ENCODE measurements around the gene PRKN. TPM values are rescaled to one million over a fixed set of nuclear protein-coding genes. Genes with fewer than 3 reads are reported as not detected.

PRKN gene
- total RNA-seq, 1 experiment from 2014 or later, result 0.46 TPM

DNA sequence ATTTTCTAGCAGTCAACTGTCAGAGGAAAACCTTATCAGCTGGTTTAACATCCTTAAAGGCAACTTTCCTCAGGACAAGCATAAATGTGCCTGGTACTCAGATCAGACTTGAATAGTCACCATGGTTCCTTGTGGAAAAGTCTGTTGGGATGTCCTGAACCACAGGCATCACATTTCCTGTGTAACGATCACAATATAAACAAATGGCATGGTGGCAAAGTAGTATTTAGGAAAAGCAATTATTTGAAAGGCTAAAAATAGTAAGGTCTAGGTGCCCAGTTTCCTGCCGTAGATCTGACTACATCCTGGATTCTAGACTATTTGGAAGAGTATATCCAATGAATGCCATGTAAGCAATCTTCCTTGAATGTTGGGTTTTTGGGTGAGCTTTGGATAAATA, 1181.8 kb downstream of the PRKN start:
- TF ChIP-seq TCF7L2 (IDR thresholded peaks at IDR 0.05; ENCODE audit: low read depth, low read length), result no peak
- TF ChIP-seq, protein P1, sequence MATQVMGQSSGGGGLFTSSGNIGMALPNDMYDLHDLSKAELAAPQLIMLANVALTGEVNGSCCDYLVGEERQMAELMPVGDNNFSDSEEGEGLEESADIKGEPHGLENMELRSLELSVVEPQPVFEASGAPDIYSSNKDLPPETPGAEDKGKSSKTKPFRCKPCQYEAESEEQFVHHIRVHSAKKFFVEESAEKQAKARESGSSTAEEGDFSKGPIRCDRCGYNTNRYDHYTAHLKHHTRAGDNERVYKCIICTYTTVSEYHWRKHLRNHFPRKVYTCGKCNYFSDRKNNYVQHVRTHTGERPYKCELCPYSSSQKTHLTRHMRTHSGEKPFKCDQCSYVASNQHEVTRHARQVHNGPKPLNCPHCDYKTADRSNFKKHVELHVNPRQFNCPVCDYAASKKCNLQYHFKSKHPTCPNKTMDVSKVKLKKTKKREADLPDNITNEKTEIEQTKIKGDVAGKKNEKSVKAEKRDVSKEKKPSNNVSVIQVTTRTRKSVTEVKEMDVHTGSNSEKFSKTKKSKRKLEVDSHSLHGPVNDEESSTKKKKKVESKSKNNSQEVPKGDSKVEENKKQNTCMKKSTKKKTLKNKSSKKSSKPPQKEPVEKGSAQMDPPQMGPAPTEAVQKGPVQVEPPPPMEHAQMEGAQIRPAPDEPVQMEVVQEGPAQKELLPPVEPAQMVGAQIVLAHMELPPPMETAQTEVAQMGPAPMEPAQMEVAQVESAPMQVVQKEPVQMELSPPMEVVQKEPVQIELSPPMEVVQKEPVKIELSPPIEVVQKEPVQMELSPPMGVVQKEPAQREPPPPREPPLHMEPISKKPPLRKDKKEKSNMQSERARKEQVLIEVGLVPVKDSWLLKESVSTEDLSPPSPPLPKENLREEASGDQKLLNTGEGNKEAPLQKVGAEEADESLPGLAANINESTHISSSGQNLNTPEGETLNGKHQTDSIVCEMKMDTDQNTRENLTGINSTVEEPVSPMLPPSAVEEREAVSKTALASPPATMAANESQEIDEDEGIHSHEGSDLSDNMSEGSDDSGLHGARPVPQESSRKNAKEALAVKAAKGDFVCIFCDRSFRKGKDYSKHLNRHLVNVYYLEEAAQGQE (IDR thresholded peaks at IDR 0.05; ENCODE audit: insufficient read depth in 1 of 2, low read depth in 2 of 2, low read length in 1 of 2), result no peak
- TF ChIP-seq POLR2AphosphoS5 (IDR thresholded peaks at IDR 0.05; ENCODE audit: low read depth, low read length), result no peak
- TF ChIP-seq SIN3A (IDR thresholded peaks at IDR 0.05; ENCODE audit: borderline replicate concordance, insufficient read depth, low read depth, low read length), result no peak
- TF ChIP-seq, protein P2, sequence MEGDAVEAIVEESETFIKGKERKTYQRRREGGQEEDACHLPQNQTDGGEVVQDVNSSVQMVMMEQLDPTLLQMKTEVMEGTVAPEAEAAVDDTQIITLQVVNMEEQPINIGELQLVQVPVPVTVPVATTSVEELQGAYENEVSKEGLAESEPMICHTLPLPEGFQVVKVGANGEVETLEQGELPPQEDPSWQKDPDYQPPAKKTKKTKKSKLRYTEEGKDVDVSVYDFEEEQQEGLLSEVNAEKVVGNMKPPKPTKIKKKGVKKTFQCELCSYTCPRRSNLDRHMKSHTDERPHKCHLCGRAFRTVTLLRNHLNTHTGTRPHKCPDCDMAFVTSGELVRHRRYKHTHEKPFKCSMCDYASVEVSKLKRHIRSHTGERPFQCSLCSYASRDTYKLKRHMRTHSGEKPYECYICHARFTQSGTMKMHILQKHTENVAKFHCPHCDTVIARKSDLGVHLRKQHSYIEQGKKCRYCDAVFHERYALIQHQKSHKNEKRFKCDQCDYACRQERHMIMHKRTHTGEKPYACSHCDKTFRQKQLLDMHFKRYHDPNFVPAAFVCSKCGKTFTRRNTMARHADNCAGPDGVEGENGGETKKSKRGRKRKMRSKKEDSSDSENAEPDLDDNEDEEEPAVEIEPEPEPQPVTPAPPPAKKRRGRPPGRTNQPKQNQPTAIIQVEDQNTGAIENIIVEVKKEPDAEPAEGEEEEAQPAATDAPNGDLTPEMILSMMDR (IDR thresholded peaks at IDR 0.05), result no peak
- intact Hi-C loops (cut with micrococcal nuclease; ENCODE audit: unreplicated experiment) (no loop called here), in situ Hi-C loops (cut with HindIII; ENCODE audit: low pct_unique_long_range_greater_than_20kb, low sequenced_read_pairs) (no loop called here)
- POLR2A ChIA-PET, result no interaction called here
- no TSS peak for BruUV-seq (replicated peaks)
- CTCF ChIA-PET, result interaction anchor here (0.6 kb wide), 1 partner anchor 128 kb away, joined by 3 read pairs; no protein-coding TSS in a partner anchor
- H3K27ac ChIP-seq (ENCODE audit: low read length), result no peak overlapping the region
- DNase-seq (ENCODE audit: low read depth, low spot score) (no peak), ATAC-seq (no peak)
- H3K9me3 ChIP-seq (ENCODE audit: control insufficient read depth, insufficient read depth, low read depth, low read length), result no peaks in the 10 kb centered on the region
- H3K36me3 ChIP-seq (ENCODE audit: control insufficient read depth, insufficient read depth, low read length), result no peaks in the 10 kb centered on the region
- no peaks in the 10 kb centered on the region for H3K27me3 ChIP-seq (ENCODE audit: control insufficient read depth, insufficient read depth, low read length)
- no peaks in the 10 kb centered on the region for H3K4me1 ChIP-seq (ENCODE audit: control insufficient read depth, insufficient read depth, low read length)
- H3K4me3 ChIP-seq (ENCODE audit: low read depth in 2 of 2, low read length in 2 of 2), result no peak overlapping the region

DNA sequence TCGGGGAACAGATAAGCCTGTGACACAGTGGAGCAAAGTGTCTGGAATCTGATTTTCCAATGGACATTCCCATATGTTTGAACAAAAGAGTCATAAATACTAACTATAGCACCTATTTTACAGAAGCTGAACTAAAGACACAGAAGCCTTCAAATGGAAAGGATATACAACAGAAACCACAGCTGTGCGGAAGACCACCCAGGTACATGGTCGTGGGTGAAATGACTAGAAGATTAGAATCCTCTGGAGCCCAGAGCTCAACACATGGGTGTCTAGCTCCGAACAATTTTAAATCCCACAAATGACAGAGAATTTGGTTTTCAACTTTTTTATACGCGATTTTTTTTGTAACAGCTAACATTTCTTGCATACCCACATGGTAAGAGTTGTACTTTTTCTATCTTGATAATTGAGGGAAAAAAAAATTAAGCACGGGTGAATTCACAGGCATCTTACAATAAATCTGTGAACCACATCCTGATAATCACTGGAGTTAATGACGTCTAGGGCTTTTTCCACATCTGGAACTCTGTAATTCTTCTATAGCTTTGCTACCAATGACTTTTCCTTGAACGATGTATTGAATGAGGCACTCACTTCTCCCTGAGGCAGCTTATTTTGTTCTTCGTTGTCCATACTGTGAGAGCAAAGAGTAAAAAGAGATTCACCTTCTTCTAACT, 1182.6 kb downstream of the PRKN start:
- ATAC-seq (no peak), DNase-seq (ENCODE audit: low read depth, low spot score) (no peak)
- no peak overlapping the region for H3K27ac ChIP-seq (ENCODE audit: low read length)
- intact Hi-C loops (cut with micrococcal nuclease; ENCODE audit: unreplicated experiment) (no loop called here), in situ Hi-C loops (cut with HindIII; ENCODE audit: low pct_unique_long_range_greater_than_20kb, low sequenced_read_pairs) (no loop called here)
- TF ChIP-seq, protein P1 (IDR thresholded peaks at IDR 0.05; ENCODE audit: insufficient read depth in 1 of 2, low read depth in 2 of 2, low read length in 1 of 2), result no peak
- no peak for TF ChIP-seq POLR2AphosphoS5 (IDR thresholded peaks at IDR 0.05; ENCODE audit: low read depth, low read length)
- TF ChIP-seq TCF7L2 (IDR thresholded peaks at IDR 0.05; ENCODE audit: low read depth, low read length), result no peak
- TF ChIP-seq, protein P2 (IDR thresholded peaks at IDR 0.05), result no peak
- no peak for TF ChIP-seq SIN3A (IDR thresholded peaks at IDR 0.05; ENCODE audit: borderline replicate concordance, insufficient read depth, low read depth, low read length)
- no peaks in the 10 kb centered on the region for H3K27me3 ChIP-seq (ENCODE audit: control insufficient read depth, insufficient read depth, low read length)
- CTCF ChIA-PET, result no interaction called here
- H3K4me3 ChIP-seq (ENCODE audit: low read depth in 2 of 2, low read length in 2 of 2), result no peak overlapping the region
- POLR2A ChIA-PET, result no interaction called here
- H3K9me3 ChIP-seq (ENCODE audit: control insufficient read depth, insufficient read depth, low read depth, low read length), result no peaks in the 10 kb centered on the region
- H3K4me1 ChIP-seq (ENCODE audit: control insufficient read depth, insufficient read depth, low read length), result no peaks in the 10 kb centered on the region
- no peaks in the 10 kb centered on the region for H3K36me3 ChIP-seq (ENCODE audit: control insufficient read depth, insufficient read depth, low read length)
- BruUV-seq (replicated peaks), result no TSS peak
